ENCODE results near the gene SPR. TPM values are rescaled to one million over a fixed set of nuclear protein-coding genes. Genes with fewer than 3 reads are reported as not detected.
A peak's percentile ranks its signal among the peaks of the same experiment; 100 is the strongest.

Gene SPR
- total and polyA plus RNA-seq, 2 of the 13 experiments (the other 11 are each of a cell fraction or from before 2014, with no cell fraction given), result 34.0 to 96.0 TPM

- TF ChIP-seq AGO1 (IDR thresholded peaks at IDR 0.05; ENCODE audit: low read depth, low read length, poor library complexity, severe bottlenecking) (no peak), TAF15 (IDR thresholded peaks at IDR 0.05; ENCODE audit: low read depth, low read length, poor library complexity, severe bottlenecking) (no peak), CHD2 (IDR thresholded peaks at IDR 0.05; ENCODE audit: low read depth, low read length) (0 out of 2 replicates have a peak, but pooled peaks have one; percentile 16), E2F5 (CRISPR knock-in tag; conservative IDR thresholded peaks at IDR 0.05) (no peak), ZEB1 (IDR thresholded peaks at IDR 0.05; ENCODE audit: insufficient replicate concordance, low read depth) (peak; percentile 82), ZNF552 (CRISPR knock-in tag; IDR thresholded peaks at IDR 0.05; ENCODE audit: borderline replicate concordance) (no peak; the same call in 1 of the 2 replicates), SAP130 (CRISPR knock-in tag; IDR thresholded peaks at IDR 0.05; ENCODE audit: low read depth) (peak; percentile 67; the same call in 1 of the 2 replicates), ZBTB33 (CRISPR knock-in tag; IDR thresholded peaks at IDR 0.05) (peak; percentile 42; the same call in 1 of the 2 replicates), HOXA5 (CRISPR knock-in tag; IDR thresholded peaks at IDR 0.05) (no peak), ARNTL (CRISPR knock-in tag; IDR thresholded peaks at IDR 0.05) (peak; percentile 26; the same call in 1 of the 2 replicates), ZNF556 (CRISPR knock-in tag; IDR thresholded peaks at IDR 0.05; ENCODE audit: borderline replicate concordance) (no peak), GFI1 (CRISPR knock-in tag; IDR thresholded peaks at IDR 0.05; ENCODE audit: borderline replicate concordance) (no peak), ZNF891 (CRISPR knock-in tag; IDR thresholded peaks at IDR 0.05) (0 out of 2 replicates have a peak, but pooled peaks have one; percentile 20), ZNF335 (CRISPR knock-in tag; IDR thresholded peaks at IDR 0.05) (no peak), TOE1 (CRISPR knock-in tag; IDR thresholded peaks at IDR 0.05) (no peak), DBP (CRISPR knock-in tag; IDR thresholded peaks at IDR 0.05; ENCODE audit: not compliant biosample characterization) (no peak), ZSCAN12 (CRISPR knock-in tag; IDR thresholded peaks at IDR 0.05) (no peak), NFYB (CRISPR knock-in tag; IDR thresholded peaks at IDR 0.05) (no peak), CHCHD3 (CRISPR knock-in tag; IDR thresholded peaks at IDR 0.05) (no peak), ZNF543 (CRISPR knock-in tag; IDR thresholded peaks at IDR 0.05) (no peak; the same call in 1 of the 2 replicates), PLSCR1 (CRISPR knock-in tag; IDR thresholded peaks at IDR 0.05; ENCODE audit: borderline replicate concordance) (no peak), ZNF362 (CRISPR knock-in tag; IDR thresholded peaks at IDR 0.05; ENCODE audit: borderline replicate concordance) (no peak)
Measured at GRCh38 chr2:72887740-72888437, 681 bp downstream of the SPR start (continued).
